Measurements from ENCODE around the gene P3R3URF.

Gene P3R3URF

DNA sequence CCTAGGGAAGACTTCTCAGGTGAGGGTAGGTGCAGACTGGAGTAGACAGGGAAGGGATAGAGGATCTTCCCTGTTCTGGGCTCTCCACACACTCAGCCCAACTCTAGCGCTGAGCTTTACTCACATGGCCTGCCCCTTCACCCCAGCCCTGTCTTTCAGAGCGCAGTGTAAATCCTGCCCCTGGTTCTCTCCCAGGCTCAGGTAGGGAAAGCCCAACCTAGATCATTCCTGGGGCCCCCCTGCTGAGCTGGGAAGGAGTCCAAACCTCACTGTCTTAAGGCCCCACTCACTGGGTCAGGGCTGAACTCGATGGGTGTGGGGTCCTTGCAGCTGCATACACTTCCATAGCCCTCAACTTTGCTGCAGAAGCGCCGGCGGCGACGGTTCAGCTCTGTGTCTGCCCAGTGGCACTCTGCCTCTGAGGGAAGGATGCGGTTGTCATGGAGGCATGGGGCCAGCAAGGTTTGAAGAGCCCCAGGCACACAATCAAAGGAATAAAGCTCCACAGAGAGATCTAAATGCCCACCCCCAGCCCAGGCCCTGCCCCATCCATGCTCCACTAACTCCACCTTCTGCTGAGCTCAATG, 17.8 kb upstream of the P3R3URF start:
- DNase-seq = no peak

DNA sequence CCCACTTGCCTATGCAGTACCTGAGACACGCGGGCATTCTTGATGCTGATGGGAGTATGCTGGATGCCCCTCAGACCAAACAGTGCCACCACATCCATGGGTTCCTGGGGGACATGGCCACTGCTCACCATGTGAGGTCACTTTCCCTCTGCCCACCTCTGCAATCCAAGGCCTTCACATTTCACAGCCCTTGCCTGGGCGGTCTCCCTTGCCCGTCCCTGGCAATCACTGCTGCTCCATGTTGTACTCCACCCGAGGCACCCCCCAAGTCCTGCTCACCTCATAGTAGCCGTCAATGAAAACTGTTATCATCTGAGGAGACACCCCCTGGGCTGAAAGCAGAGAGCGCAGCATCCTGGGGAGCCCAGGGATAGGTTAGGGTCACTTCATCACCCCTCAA, 17.0 kb upstream of the P3R3URF start:
- DNase-seq = no peak

DNA sequence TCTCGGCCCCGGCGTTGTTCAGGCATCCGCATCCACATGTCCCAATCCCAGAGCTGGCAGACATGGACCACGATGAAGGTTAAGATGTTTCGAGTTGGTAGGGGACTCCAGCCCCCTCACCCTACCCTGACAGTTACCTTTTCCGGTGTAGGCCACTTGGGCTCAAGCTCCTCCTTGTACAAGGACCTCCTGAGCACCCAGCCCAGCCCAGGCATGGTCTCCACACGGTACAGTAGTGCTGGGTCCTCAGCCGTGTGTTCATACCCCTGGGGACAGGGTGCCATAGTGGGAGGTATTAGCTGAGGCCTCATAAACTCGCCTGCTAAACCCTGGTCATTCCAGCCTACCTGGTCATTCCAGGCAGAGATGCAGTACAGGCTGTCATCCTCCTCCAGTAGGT, 15.9 kb upstream of the P3R3URF start:
- DNase-seq = no peak

DNA sequence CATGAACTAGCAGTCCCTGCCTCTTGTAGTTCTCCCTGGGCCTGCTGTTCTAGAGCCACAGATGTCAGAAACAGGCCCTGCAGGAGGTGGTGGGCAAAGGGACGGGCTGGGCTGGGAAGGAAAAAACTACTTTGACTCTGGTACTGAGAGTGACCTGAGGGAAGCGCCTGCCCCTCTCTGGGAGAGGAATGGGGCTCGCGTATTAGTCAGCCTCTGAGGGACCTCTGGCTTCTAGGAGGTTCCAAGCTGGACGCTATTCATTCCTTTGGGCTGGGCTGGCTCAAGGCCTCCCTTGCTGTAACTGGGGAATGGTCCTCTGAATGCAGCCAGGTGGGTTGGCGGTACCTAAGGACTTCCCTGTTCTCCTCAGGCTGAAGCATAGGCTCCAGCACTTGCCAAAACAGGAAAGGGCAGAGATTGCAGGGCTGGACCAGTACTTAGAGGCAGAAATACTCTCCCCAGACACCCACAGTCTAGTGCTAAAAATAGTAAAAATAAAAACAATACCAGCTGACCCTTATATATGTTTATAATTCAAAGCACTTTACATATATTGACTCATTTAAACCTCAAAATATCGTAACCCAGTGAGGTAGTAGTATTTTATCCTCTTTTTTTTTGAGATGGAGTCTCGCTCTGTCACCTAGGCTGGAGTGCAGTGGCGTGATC, 14.9 kb upstream of the P3R3URF start:
- DNase-seq = no peak

DNA sequence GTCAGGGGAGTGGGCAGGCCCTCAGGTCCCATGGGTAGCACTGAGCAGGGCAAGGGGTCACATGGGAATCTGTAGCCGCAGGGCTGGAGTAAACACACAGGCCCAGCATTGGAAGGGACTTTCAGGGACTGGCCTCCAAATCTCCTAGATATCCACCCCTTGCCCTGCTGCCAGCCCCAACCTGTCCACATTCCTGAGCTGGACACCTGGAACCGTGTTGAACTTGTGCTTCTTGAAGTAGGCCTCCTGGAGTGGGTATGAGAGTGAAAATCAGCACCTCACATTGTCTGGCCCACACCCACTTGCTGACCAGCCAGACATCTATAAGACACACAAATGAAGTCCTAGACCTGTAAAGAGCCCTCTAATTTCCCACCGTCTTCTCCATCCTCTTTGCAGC, 14.3 kb upstream of the P3R3URF start:
- DNase-seq = no peak

DNA sequence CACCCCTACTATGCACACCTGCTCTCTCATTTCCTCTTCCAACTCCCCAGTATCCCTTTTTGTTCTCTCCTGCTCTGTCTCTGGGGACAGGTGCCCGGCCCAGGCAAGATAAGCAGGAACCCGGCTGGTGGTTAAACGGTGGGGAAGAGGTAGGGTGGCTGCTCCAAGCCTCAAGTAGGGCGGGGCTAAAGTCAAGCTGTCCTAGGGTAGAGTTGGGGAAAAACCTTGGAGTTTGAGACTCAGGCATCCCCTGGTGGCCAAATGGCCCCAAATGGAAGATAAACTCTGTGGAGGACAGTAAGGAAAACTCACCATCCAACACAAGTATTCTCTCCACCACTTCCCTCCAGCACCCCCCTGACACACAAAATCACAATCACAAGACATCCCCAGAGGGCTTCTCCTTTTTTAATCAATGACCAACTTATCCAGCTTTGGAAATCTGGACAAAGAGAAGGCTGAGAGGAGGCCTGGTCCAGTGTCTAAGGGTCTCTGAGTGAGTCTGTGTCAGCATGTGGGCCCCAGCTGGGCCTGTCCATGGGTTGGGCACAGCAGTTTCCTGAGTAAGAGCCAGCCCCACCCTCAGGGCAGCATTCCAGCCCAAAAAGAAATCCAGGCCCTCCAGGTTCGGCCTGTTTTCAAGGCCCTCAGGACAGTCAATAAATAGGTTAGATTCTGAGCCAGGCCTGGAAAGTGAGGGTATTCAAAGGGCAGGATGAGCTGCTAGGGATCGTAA, 12.2 kb upstream of the P3R3URF start:
- no peak for DNase-seq

DNA sequence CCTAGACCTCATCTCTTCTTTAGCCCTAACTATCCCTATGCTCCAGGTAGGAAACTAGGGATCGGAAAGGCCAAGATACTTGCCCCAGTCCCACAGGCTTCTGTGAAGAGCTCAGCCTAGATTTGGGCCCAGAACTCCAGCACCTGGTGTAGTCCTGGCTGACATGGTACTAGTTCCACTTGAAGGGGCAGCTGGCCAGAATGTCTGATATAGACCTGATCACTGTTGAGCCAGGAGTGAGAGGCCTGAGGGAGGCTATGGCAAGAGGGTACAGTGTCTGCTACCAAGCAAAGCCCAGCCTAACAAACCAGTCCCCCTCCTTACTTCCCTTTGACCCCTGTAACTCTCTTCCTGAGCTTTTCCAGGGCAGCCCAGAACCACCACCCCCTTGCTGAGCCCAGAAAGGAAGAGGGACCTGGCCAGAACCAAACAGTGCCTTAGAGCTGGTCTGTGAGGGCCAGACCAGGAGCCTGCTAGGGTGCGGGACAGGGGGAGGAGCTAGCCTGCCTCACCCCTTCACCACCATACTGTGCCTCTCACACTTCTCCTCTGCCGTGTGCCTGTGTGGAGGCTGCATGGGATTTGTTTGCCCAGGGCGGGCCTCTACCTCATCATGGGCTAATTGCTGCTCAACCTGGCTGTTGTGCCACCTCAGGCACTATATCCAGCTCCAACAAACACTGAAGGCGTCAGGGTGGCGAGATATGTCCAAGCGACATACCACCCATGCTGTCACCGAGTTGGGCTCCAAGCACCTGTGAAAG, 11.0 kb upstream of the P3R3URF start:
- no peak for DNase-seq

DNA sequence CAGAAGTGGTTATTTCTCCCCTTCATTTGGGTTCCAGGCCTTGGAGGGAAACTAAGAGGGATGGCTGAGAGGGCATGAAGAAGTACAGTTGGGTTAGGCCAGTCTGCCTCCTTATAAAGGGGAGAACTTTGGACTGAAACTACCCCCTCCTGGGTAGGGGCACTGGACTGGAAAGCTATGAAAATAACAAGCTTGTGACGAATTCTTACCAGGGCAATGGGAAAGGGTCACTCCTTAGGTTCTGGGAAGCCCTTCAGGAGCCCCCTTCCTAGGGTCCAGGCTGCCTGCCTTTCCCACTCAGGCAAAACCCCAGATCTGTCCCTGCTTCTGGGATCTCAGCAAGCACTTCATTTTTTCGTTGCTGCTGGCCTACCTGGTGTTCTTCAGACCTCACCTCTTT, 9.8 kb upstream of the P3R3URF start:
- no peak for DNase-seq

DNA sequence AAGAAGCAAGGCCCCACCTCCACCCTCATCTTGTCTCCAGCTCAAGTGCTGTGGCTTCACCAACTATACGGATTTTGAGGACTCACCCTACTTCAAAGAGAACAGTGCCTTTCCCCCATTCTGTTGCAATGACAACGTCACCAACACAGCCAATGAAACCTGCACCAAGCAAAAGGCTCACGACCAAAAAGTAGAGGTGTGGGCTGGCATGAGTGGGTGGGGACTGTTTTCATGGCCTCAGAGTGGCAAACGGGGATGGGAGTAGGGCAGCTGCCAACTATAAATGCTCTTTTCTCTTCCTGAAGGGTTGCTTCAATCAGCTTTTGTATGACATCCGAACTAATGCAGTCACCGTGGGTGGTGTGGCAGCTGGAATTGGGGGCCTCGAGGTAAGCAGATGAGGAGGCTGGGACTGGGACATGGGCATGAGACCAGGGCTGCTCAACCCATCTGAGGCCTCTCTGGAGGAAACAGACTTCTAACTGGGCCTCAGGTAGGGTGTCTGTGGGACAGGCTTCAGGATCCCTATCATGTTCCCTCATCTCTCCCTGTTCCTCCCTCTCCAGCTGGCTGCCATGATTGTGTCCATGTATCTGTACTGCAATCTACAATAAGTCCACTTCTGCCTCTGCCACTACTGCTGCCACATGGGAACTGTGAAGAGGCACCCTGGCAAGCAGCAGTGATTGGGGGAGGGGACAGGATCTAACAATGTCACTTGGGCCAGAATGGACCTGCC, 8.8 kb upstream of the P3R3URF start:
- DNase-seq = no peak

DNA sequence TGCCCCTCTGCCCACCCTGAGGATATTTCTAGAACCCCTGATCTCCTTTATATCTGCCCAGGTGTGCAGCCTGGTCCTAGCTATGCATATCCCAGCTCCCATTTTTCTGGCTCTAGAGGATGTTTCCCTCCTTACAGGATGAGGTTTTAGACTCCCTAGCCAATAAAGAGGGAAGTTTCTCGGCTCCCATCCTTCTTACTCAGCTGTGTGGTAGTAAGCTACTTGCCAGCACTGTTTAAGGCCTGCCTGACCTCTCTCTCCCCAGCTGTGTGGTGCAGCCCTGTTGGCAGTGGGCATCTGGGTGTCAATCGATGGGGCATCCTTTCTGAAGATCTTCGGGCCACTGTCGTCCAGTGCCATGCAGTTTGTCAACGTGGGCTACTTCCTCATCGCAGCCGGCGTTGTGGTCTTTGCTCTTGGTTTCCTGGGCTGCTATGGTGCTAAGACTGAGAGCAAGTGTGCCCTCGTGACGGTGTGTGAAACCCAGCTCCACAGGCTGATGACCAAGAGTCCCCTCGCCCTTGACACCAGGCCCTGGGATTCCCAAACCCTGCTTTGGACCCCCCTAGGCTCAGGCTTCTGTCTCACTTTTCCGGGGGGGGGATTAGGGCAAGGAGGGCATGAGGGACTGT, 7.8 kb upstream of the P3R3URF start:
- DNase-seq = no peak

DNA sequence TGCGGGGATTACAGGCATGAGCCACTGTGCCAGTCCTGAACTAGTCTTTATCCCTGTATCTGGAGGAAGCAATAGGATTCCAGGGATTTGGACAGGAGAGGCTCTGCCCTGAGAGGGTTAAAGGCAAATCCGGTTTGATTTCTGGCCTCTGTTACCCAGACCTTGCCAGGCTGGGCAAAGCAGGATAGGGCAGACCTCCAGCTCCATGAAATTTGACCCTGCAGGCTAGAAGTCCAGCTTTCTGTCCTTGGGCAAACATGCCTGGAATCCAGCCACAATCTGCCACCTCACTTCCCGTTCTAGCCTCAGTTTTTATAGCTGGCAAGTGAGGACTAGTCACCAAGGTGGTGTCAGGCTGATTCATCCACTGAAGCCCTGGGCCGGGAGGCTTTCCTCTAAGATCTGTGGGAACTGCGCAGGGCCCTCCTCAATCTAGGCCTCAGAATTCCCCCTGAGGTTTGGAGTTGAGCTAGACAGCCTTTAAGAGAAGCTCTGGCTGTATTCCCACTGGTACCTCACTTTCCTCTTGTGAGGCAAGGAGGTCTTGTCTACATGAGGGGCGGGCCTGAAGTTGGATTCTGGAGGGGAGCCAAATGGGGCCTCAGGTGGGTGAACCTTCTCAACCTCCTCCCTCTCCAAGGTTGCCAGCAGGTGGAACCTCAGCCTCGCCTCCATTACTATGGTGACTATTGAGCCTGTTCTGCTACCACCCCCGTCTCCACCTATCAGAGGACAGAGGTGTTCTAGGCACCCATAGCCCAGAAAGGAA, 7.0 kb upstream of the P3R3URF start:
- DNase-seq = peak; percentile 95

DNA sequence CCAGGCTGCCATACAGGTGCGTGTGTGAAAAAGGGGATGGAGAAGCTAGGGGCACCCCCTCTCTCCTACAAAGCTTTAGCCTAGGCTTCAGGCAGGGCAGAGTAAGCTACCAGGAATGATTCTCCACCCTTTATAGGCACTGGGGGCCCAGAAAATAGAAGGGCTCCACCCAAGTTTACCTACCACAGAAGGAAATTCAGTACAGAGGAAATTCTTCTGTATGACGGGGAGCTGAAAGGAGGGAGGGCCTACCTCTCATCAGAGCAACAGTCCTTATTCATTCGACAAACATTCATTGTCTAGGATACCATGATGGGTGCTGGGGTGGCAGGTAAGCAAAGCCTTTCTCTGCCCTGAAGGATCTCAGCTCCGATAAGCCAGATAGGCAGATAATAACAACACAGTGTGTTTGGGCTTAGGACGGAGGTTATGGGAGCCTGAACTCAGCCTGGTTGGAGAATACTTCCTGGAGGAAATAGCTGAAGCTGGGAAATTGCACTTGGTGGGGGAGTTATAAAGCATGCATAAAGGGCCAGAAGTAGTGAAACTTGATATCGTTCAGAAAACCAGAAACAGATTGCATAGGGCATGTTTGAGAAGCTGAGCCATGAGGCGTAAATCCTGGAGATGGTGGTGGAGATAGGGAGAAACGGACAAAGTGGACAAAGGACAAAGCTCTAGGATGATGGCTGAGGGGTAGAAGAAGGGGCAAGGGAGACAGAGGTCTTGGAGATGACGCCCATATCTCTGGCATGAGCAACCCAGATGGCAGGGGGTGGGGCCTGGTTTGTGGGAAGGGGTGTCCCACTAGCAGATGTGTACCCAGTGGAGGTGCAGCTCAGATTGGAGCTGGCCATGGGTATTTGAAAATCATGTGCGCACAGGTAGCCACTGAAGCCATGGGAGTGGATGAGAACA, 5.3 kb upstream of the P3R3URF start:
- DNase-seq = no peak

DNA sequence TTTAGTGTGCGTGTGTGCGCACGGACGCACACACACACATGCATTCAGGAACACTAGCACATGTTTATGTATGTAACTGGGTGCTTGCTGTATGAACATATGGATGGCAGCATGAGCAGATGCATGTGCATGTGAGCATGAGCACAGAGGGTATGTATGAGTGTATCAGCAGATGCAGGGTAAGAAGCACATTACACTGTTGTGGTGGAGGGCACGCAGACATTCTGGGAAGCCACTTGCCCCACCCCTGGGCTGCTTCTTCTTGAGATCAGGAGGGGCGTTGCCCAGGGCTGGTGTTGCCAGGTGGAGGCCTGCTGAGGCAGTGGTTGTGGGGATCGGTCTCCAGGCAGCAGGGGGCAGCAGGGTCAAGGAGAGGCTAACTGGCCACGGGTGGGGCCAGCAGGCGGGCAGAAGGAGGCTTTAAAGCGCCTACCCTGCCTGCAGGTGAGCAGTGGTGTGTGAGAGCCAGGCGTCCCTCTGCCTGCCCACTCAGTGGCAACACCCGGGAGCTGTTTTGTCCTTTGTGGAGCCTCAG, 3.9 kb upstream of the P3R3URF start:
- DNase-seq = no peak

DNA sequence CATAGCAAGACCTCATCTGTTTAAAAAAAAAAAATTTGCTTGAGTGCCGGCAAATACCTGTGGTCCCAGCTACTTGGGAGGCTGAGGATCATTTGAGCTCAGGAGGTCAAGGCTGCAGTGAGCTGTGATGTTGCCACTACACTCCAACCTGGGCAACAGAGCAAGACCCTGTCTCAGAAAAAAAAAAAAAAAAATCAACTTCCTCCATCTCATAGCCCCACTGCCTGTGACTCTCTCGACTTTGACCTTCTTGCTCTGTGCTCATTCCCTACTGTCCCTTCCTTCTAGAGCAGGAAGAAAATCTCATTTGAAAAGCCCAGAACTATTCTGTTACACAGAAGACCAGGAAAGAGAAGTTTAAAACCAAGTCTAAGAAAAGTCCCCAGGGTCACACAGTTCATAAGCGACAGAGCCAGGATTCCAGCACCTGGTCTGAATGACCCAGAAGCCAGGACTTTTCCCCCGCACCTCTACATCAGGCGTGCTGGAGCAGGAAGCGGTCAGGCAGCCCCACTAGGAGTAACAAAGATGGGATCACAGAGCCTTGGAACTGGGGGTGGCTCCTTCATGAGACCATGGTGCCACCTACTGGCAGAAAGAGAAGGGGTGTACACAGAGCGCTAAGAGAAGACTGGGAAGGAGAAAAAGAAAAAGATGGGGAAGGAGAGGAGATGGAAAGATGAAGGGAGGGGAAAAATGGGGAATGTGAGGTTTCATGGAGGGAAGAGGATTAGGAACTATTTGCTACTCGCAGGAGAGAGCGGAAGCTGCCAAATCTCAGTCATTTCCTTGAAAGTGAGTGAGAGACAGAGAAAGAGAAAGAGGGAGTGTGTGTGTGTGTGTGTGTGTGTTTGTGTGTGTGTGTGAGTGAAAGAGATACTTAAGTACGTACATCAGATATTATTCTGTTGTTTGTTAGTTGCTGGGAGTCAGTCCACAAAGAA, 3.1 kb upstream of the P3R3URF start:
- peak; percentile 76 for DNase-seq

DNA sequence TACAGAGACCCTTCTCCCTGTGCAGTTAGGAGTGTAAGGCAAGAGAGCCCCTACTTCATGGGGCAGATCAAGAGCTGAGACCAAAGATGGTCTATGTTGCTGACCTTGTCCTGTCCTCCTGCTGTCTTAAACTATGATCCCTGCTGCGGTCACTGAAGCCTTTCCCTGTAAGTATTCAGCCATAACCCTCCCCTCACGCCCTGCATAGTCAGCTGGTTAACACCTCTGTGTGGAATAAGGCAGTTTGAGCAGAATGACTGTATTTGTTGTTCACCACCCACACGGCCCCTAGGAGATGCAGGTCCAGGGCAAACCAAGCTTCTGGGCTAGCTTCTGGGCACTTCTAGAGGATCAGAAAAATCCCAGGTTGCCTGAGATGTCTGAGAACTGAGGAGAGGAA, 1.0 kb downstream of the P3R3URF start:
- DNase-seq = no peak

DNA sequence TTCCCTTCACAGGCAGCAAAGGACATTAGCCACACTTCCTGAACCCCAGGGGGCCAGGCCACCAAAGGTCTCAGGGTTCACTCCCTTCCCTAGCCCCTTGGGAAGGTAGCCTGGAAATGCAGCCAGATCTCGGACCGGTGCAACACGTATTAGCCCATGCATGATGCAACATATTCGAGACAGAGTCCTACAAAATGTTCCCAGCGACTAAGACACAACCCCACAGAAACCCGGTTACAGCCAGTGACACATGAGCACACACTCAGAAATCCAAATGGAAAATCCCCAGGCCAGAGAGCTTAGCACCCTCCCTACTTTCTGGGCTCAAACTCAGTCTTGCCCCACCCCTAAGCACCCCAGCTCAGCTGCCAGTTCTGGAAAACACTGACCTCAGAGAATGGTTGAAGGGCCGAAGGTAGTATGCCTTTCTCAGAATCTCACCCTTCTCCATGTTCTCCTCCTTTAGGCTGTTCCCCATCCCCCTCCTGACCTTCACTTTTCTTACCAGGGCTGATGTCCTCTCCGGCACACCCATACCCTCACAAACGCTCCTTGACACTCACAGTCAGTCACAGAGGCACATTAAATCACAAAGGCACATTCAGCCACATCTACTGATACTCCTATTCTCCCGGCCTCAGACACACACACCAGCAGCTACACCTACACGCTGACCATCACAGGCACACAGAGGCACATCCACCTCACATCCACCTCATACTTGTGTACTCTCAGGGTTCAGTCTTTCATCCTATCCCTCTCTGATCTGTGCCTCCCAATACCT, 1.6 kb downstream of the P3R3URF start, which contains the start of gene TSPAN1:
TSPAN1 (plus strand) TSS at position 640 of the 784 bp plus-strand sequence. CDS start 6,021 bp downstream, outside the sequence.
- DNase-seq = no peak

DNA sequence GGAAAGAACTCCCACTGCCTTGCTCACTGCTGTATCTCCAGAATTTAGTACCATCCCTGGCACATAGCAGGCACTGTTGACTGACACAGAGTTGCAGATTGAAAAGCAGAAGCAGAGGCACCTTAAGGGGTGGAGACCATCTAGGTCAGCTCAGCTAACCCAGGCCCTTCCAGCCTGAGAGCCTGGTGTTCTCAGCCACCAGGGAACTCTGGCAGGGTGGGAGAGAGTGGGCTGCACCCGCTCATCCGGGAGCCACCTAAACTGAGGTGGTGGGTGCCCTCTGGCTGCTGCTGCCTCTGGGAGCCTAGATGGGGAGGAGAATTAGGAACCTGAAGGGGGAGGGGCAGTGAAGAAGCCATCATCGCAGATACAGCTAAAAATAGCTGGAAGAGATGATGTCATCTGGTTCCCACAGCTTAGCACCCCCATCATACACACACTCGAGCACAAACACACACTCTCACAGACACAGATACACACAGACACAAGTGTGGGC, 2.9 kb downstream of the P3R3URF start:
- no peak for DNase-seq

DNA sequence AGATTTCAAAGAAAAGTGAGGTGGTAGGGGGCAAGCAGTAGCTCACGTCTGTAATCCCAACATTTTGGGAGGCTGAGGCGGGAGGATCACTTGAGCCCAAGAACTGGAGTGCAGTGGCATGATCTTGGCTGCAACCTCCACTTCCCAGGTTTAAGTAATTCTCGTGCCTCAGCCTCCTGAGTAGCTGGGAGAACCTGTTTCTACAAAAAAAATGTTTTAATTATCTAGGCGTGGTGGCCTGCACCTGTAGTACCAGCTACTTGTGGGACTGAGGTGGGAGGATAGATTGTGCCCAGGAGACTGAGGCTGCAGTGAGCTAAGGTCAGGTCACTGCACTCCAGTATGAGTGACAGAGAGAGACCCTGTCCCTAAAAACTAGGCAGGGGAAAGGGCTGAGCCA, 4.0 kb downstream of the P3R3URF start:
- no peak for DNase-seq
